Thymus (tissue), 11 donors: ENCODE data around the gene TMSB10. TPM values are rescaled to one million over a fixed set of nuclear protein-coding genes. Genes with fewer than 3 reads are reported as not detected.
"Not testable (repeated sequence)": the region's sequence is repeated elsewhere in the genome, so short reads cannot be mapped to it uniquely, and the experiment has no call there.

Source experiments
- DNase-seq, 9 donors: peaks; one replicate each; pipeline ENCODE4 v3.0.0-alpha.2; 2013; ENCODE audit warnings: low spot score in 9 of 9, low read depth in 6 of 9, missing footprints in 1 of 9
- H3K27ac ChIP-seq, 2 donors: one replicate each; pipeline ENCODE4 v1.5.1; 2013; ENCODE audit warnings: control low read depth in 1 of 2, low read depth in 1 of 2, low read length in 1 of 2, mild to moderate bottlenecking in 1 of 2, moderate library complexity in 1 of 2
- H3K27me3 ChIP-seq, 2 donors: one replicate each; pipeline ENCODE4 v1.5.1; 2013; ENCODE audit warnings: low read length in 1 of 2; ENCODE audit not compliant: control insufficient read depth in 2 of 2, insufficient read depth in 1 of 2
- H3K36me3 ChIP-seq, 2 donors: one replicate each; pipeline ENCODE4 v1.5.1; 2013; ENCODE audit warnings: low read length in 1 of 2, mild to moderate bottlenecking in 1 of 2, moderate library complexity in 1 of 2; ENCODE audit not compliant: control insufficient read depth in 2 of 2, insufficient read depth in 2 of 2
- H3K4me1 ChIP-seq, 2 donors: one replicate each; pipeline ENCODE4 v1.5.1; 2013; ENCODE audit warnings: low read length in 2 of 2; ENCODE audit not compliant: control insufficient read depth in 2 of 2, insufficient read depth in 2 of 2
- H3K4me3 ChIP-seq, 2 donors: one replicate each; pipeline ENCODE4 v1.5.1; 2013; ENCODE audit warnings: low read length in 2 of 2, control low read depth in 1 of 2, mild to moderate bottlenecking in 1 of 2
- H3K9me3 ChIP-seq, 2 donors: one replicate each; pipeline ENCODE4 v1.5.1; 2013; ENCODE audit warnings: low read length in 1 of 2, mild to moderate bottlenecking in 1 of 2; ENCODE audit not compliant: control insufficient read depth in 2 of 2, insufficient read depth in 1 of 2
- WGBS: extraction: QIAGEN DNeasy Blood & Tissue Kit; methylation state at CpG from one replicate; pipeline ENCODE4 v1.1.7; 2013; 5-methylcytosine and 5-hydroxymethylcytosine counted together
- polyA plus RNA-seq: library from polyadenylated mRNA; stranded (reverse); fragments of 200-250 nt; gene quantifications from one replicate; pipeline ENCODE4 v1.2.3, GENCODE V29; 2013
- total RNA-seq: library from RNA; stranded (reverse); fragments of 120-200 nt; gene quantifications from one replicate; pipeline ENCODE4 v1.2.4, GENCODE V29; 2013
- donor health status: healthy.

Gene TMSB10
- total and polyA plus RNA-seq, 2 donors = 4,492 to 5,628 TPM

- not testable (repeated sequence) for H3K4me3 ChIP-seq, H3K27ac ChIP-seq, H3K4me1 ChIP-seq, H3K36me3 ChIP-seq, H3K27me3 ChIP-seq, H3K9me3 ChIP-seq, DNase-seq
- 83% methylated on average over 5 of the region's 5 CpGs for whole genome bisulfite sequencing
Observed at GRCh38 chr2:84917821-84918220, 12.4 kb downstream of the TMSB10 start.

- Histone ChIP-seq H3K4me3 (no peak overlapping the region), H3K9me3 (no peaks in the 10 kb centered on the region), H3K36me3 (no peaks in the 10 kb centered on the region), H3K27ac (peak overlapping the region in 1 of 2 donors; percentile 5), H3K4me1 (no peaks in the 10 kb centered on the region), H3K27me3 (no peaks in the 10 kb centered on the region)
- DNase-seq = no peak
- WGBS = 92% methylated on average over 2 of the region's 2 CpGs
Observed at GRCh38 chr2:84918430-84918829, 13.0 kb downstream of the TMSB10 start.

GRCh38 chr2:84919885-84920580 is 14.6 kb downstream of the TMSB10 start:
- WGBS = 89% methylated on average over 7 of the region's 7 CpGs

GRCh38 chr2:84923009-84923408 is 17.6 kb downstream of the TMSB10 start:
- no peak for DNase-seq
- Histone ChIP-seq H3K36me3 (no peaks in the 10 kb centered on the region), H3K27ac (no peak overlapping the region), H3K27me3 (peaks cover 0 to 10% of the 10 kb centered on the region in 2 donors), H3K4me3 (no peak overlapping the region), H3K4me1 (peaks cover 0 to 23% of the 10 kb centered on the region in 2 donors), H3K9me3 (no peaks in the 10 kb centered on the region)

More at GRCh38 chr2:84919885-84920580, 14.6 kb downstream of the TMSB10 start:
- no peaks in the 10 kb centered on the region for H3K27me3 ChIP-seq
- no peaks in the 10 kb centered on the region for H3K36me3 ChIP-seq
- peaks cover 0 to 5% of the 10 kb centered on the region in 2 donors for H3K4me1 ChIP-seq
- H3K4me3 ChIP-seq = no peak overlapping the region
- peak overlapping the region; percentile 50 to 91 for H3K27ac ChIP-seq
- H3K9me3 ChIP-seq = no peaks in the 10 kb centered on the region
- DNase-seq = peak in 1 of 9 donors; percentile 31

GRCh38 chr2:84924173-84925106 is 19.0 kb downstream of the TMSB10 start:
- no peaks in the 10 kb centered on the region for H3K9me3 ChIP-seq
- H3K4me1 ChIP-seq = peaks cover 0 to 23% of the 10 kb centered on the region in 2 donors
- WGBS = 73% methylated on average over 9 of the region's 9 CpGs
- no peak overlapping the region for H3K4me3 ChIP-seq
- H3K27me3 ChIP-seq = peaks cover 0 to 10% of the 10 kb centered on the region in 2 donors
- H3K36me3 ChIP-seq = no peaks in the 10 kb centered on the region
- DNase-seq = no peak
- no peak overlapping the region for H3K27ac ChIP-seq

- no peak for DNase-seq
- Histone ChIP-seq H3K36me3 (no peaks in the 10 kb centered on the region), H3K27ac (no peak overlapping the region), H3K9me3 (no peaks in the 10 kb centered on the region), H3K4me1 (peaks cover 0 to 23% of the 10 kb centered on the region in 2 donors), H3K27me3 (peaks cover 0 to 10% of the 10 kb centered on the region in 2 donors), H3K4me3 (no peak overlapping the region)
- 99% methylated on average over 2 of the region's 2 CpGs for WGBS
Observed at GRCh38 chr2:84925336-84925723, 19.9 kb downstream of the TMSB10 start.

- H3K36me3 ChIP-seq = no peaks in the 10 kb centered on the region
- H3K9me3 ChIP-seq = no peaks in the 10 kb centered on the region
- peak in 7 of 9 donors; percentile 76 to 93 (median 91) for DNase-seq
- peaks cover 0 to 23% of the 10 kb centered on the region in 2 donors for H3K4me1 ChIP-seq
- no peak overlapping the region for H3K27ac ChIP-seq
- peaks cover 0 to 10% of the 10 kb centered on the region in 2 donors for H3K27me3 ChIP-seq
- peak overlapping the region; percentile 12 to 41 for H3K4me3 ChIP-seq
- WGBS = 6% methylated on average over 34 of the region's 34 CpGs
Observed at GRCh38 chr2:84925724-84926376, 20.4 kb downstream of the TMSB10 start.

- H3K9me3 ChIP-seq = no peaks in the 10 kb centered on the region
- H3K36me3 ChIP-seq = no peaks in the 10 kb centered on the region
- H3K27ac ChIP-seq = no peak overlapping the region
- H3K27me3 ChIP-seq = peaks cover 0 to 10% of the 10 kb centered on the region in 2 donors
- no peak for DNase-seq
- 58% methylated on average over 3 of the region's 3 CpGs for WGBS
- peaks cover 0 to 23% of the 10 kb centered on the region in 2 donors for H3K4me1 ChIP-seq
- no peak overlapping the region for H3K4me3 ChIP-seq
Observed at GRCh38 chr2:84927275-84927627, 21.8 kb downstream of the TMSB10 start.
